HG03066 (cell line): Measurements from ENCODE around the gene SRL.
"Not testable (repeated sequence)": the region's sequence is repeated elsewhere in the genome, so short reads cannot be mapped to it uniquely, and the experiment has no call there.

Source experiments
- ATAC-seq: cut with Tn5 transposase; IDR thresholded peaks from one replicate; pipeline ENCODE4 v1.9.1; 2021; ENCODE audit warnings: low read depth; ENCODE audit not compliant: unreplicated experiment

SRL gene

GRCh38 chr16:4175849-4176248 is 66.0 kb downstream of the SRL start:
- ATAC-seq, result no peak

- ATAC-seq, result no peak
These were observed 69.8 kb downstream of the SRL start for GRCh38 chr16:4172070-4172469.

- no peak for ATAC-seq
These were observed 72.5 kb downstream of the SRL start for GRCh38 chr16:4169415-4169814.

GRCh38 chr16:4166821-4167220 is 75.1 kb downstream of the SRL start:
- no peak for ATAC-seq

GRCh38 chr16:4160658-4161430 is 81.0 kb downstream of the SRL start:
- no peak for ATAC-seq

GRCh38 chr16:4159726-4160125 is 82.2 kb downstream of the SRL start:
- no peak for ATAC-seq

- ATAC-seq, result no peak
These were observed 83.5 kb downstream of the SRL start for GRCh38 chr16:4158143-4159093.

- no peak for ATAC-seq
These were observed 84.5 kb downstream of the SRL start for GRCh38 chr16:4157376-4157825.

GRCh38 chr16:4156503-4156902 is 85.4 kb downstream of the SRL start:
- ATAC-seq, result not testable (repeated sequence)

GRCh38 chr16:4153364-4153763 is 88.5 kb downstream of the SRL start:
- ATAC-seq, result not testable (repeated sequence)

- ATAC-seq, result no peak
These were observed 89.6 kb downstream of the SRL start for GRCh38 chr16:4152267-4152666.

- ATAC-seq, result no peak
These were observed 94.6 kb downstream of the SRL start for GRCh38 chr16:4147236-4147635.

- ATAC-seq, result no peak
These were observed 99.6 kb downstream of the SRL start for GRCh38 chr16:4142268-4142667.

- no peak for ATAC-seq
These were observed 100.3 kb downstream of the SRL start for GRCh38 chr16:4141604-4142003.

- no peak for ATAC-seq
These were observed 101.2 kb downstream of the SRL start for GRCh38 chr16:4140652-4141051.

- no peak for ATAC-seq
These were observed 101.9 kb downstream of the SRL start for GRCh38 chr16:4139968-4140367.
